Vagina (tissue), 2 donors: ENCODE data around the gene HCFC1. TPM values are rescaled to one million over a fixed set of nuclear protein-coding genes. Genes with fewer than 3 reads are reported as not detected.

Source experiments
- DNase-seq, 2 donors: peaks; one replicate each; pipeline ENCODE4 v3.0.0-alpha.2; 2017; ENCODE audit errors: extremely low spot score in 2 of 2
- H3K27ac ChIP-seq: fragments of 200-600 bp; sonication (generic); one replicate; pipeline ENCODE4 v1.5.1; 2019
- H3K27me3 ChIP-seq: fragments of 200-600 bp; sonication (generic); one replicate; pipeline ENCODE4 v1.5.1; 2019
- H3K36me3 ChIP-seq, 2 donors: fragments of 200-600 bp; sonication (generic); one replicate each; pipeline ENCODE4 v1.5.1; 2017 to 2019
- H3K4me1 ChIP-seq: fragments of 200-600 bp; sonication (generic); one replicate; pipeline ENCODE4 v1.5.1; 2019
- H3K4me3 ChIP-seq, 2 donors: fragments of 200-600 bp; sonication (generic); 1 replicate in 1 of 2; 2 replicates in 1 of 2; pipeline ENCODE4 v1.5.1; 2016 to 2019
- H3K9me3 ChIP-seq: fragments of 200-600 bp; sonication (generic); one replicate; pipeline ENCODE4 v1.5.1; 2019
- POLR2A ChIP-seq, 2 donors: fragments of 450-650 bp; IDR thresholded peaks; one replicate each; pipeline ENCODE4 v1.6.1; 2017; ENCODE audit warnings: antibody characterized with exemption in 2 of 2, mild to moderate bottlenecking in 2 of 2, moderate library complexity in 2 of 2
- POLR2AphosphoS5 ChIP-seq, 2 donors: sonication (generic); formaldehyde crosslinking; IDR thresholded peaks; one replicate each; pipeline ENCODE4 v1.9.0; 2017; ENCODE audit warnings: antibody characterized with exemption in 2 of 2, mild to moderate bottlenecking in 2 of 2, low read depth in 1 of 2; ENCODE audit not compliant: insufficient read depth in 1 of 2
- intact Hi-C: fragments of 100-400 bp; cut with DNase I; formaldehyde crosslinking; loops from one replicate; pipeline ENCODE4 v1.15.1; 2023
- total RNA-seq: library from RNA; depleted of rRNA; stranded (reverse); fragments of >200 nt; gene quantifications from one replicate; pipeline ENCODE4 v1.2.3, GENCODE V29; 2016
- TF ChIP-seq, protein P1 (sequence below), 3 experiments: fragments of 450-650 bp in 2 of 3; fragments of 200-600 bp in 1 of 3; sonication (generic) in 1 of 3; IDR thresholded peaks; one replicate each; pipeline ENCODE4 v1.5.1; 2017 to 2019; ENCODE audit warnings: antibody characterized with exemption in 3 of 3, mild to moderate bottlenecking in 2 of 3, moderate library complexity in 2 of 3

Gene HCFC1
- total RNA-seq, 1 donor from 2014 or later, result 38.8 TPM

DNA sequence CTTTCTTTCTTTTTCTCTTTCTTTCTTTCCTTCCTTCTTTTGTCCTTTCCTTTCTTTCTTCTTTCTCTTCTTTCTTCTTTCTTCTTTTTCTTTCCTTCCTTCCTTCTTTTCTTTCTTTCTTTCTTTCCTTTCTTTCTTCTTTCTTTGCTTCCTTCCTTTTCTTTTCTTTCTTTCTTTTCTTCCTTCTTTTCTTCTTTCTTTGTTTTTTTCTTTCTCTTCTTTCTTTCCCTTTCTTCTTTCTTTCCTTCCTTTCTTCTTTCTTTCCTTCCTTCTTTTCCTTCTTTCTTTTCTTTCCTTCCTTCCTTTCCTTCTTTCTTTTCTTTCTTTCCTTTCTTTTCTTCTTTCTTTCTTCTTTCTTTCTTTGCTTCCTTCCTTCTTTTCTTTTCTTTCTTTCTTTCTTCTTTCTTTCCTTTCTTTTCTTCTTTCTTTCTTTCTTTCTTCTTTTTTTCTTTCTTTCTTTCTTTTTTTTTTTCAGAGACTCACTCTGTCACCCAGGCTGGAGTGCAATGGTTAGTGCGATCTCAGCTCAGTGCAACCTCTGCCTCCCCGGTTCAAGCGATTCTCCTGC is 19.5 kb upstream of the HCFC1 start:
- no peaks in the 10 kb centered on the region for H3K4me1 ChIP-seq
- TF ChIP-seq POLR2AphosphoS5 (IDR thresholded peaks at IDR 0.05; ENCODE audit: insufficient read depth in 1 of 2, low read depth in 1 of 2), result no peak
- TF ChIP-seq, protein P1, sequence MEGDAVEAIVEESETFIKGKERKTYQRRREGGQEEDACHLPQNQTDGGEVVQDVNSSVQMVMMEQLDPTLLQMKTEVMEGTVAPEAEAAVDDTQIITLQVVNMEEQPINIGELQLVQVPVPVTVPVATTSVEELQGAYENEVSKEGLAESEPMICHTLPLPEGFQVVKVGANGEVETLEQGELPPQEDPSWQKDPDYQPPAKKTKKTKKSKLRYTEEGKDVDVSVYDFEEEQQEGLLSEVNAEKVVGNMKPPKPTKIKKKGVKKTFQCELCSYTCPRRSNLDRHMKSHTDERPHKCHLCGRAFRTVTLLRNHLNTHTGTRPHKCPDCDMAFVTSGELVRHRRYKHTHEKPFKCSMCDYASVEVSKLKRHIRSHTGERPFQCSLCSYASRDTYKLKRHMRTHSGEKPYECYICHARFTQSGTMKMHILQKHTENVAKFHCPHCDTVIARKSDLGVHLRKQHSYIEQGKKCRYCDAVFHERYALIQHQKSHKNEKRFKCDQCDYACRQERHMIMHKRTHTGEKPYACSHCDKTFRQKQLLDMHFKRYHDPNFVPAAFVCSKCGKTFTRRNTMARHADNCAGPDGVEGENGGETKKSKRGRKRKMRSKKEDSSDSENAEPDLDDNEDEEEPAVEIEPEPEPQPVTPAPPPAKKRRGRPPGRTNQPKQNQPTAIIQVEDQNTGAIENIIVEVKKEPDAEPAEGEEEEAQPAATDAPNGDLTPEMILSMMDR (IDR thresholded peaks at IDR 0.05), result no peak
- no peak for TF ChIP-seq POLR2A (IDR thresholded peaks at IDR 0.05)
- H3K27ac ChIP-seq, result no peak overlapping the region
- no peaks in the 10 kb centered on the region for H3K9me3 ChIP-seq
- no peak overlapping the region for H3K4me3 ChIP-seq
- no peaks in the 10 kb centered on the region for H3K27me3 ChIP-seq
- no peak for DNase-seq
- no peaks in the 10 kb centered on the region for H3K36me3 ChIP-seq
- intact Hi-C loops, result no loop called here

DNA sequence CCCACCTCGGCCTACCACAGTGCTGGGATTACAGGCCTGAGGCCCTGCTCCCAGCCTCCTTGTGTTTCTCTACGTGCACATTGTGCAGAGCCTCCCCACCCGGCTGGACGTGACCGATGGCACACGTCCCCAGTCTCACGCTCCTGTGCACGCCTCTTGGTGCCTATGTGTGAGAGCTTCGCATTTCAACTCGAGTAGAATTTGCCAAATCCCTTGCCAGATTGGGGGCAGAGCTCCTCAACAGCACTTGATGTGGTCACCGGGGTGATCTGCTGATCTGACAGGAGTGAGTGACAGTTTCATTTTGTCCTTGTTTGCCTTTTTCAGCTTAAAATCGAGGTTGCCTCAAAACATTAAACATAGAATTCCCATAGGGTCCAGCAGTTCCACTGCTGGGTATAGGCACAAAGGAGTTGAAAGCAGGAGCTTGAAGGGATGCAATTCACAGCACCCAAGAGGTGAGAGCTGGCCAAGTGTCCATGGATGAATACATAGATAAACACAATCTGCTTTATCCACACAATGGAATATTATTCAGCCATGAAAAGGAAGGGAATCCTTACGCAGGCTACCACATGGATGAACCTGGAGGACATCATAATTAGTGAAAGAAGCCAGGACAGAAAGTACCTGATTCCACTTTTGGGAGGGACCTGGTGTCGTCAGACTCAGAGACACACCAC is 18.5 kb upstream of the HCFC1 start:
- intact Hi-C loops, result no loop called here
- H3K4me3 ChIP-seq, result no peak overlapping the region
- peaks cover 2% of the 10 kb centered on the region for H3K4me1 ChIP-seq
- H3K27me3 ChIP-seq, result no peaks in the 10 kb centered on the region
- no peaks in the 10 kb centered on the region for H3K9me3 ChIP-seq
- no peak overlapping the region for H3K27ac ChIP-seq
- TF ChIP-seq, protein P1 (IDR thresholded peaks at IDR 0.05), result no peak
- TF ChIP-seq POLR2A (IDR thresholded peaks at IDR 0.05), result no peak
- no peak for TF ChIP-seq POLR2AphosphoS5 (IDR thresholded peaks at IDR 0.05; ENCODE audit: insufficient read depth in 1 of 2, low read depth in 1 of 2)
- no peaks in the 10 kb centered on the region for H3K36me3 ChIP-seq
- no peak for DNase-seq

DNA sequence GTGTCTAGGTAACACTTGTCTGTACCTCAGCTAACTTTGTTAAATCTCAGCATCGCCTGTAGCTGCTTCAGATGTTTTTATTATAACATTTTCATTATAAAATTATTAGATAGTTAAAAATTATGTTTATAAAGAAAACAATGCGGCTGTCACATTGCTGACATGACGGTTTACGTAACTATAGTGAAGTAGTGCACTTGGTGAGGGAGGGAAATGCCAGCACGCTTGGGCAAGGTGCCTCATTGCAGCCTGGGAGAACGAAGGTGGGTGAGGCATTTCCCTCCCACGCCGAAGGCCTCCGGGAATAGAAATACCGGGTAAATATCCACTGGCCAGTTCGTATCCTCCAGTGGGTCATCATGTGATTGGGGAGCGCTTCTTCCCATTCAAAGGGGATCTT is 16.9 kb upstream of the HCFC1 start:
- Histone ChIP-seq H3K9me3 (no peaks in the 10 kb centered on the region), H3K27ac (no peak overlapping the region)

DNA sequence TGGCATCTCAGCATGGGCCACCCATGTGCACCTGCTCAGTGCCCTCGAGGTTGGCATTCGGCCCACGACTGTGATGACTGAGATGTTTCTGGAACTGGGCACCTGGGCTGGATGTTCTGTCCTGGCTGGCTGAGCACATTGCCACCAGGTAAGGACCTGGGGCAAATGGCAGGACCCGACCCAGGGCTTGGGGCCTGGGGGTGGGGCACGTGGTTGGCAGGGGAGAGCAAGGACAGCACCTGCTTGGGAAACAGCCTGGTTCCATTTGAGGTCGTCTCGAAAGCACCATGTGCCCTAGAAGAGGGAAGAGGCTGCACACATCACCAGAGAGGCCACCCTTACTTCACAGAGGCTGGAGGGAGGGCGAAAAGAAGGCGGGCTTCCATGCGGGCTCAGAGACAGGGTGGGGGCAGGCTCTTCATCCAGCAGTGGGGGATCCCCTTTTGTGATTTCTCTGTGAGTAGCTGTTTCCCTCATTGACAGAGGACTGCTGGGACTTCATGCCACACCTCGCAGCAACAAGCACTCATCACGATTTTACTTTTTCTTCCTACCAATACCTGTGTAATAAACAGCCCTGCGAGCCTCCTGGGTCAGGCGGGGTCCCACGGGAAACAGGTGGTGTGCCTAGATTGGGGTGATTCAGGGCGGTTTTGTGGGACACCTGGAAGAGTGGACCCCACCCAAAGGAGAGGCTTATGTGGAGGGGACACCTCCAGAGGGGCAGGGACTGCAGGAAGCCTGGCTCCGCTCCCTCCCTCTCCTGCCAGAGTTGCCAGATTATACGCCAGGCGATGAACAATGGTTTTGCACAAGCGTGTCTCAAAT is 12.9 kb upstream of the HCFC1 start:
- H3K27me3 ChIP-seq, result no peaks in the 10 kb centered on the region
- H3K4me3 ChIP-seq, result no peak overlapping the region
- intact Hi-C loops, result no loop called here
- no peak for DNase-seq
- peaks cover 13% of the 10 kb centered on the region for H3K4me1 ChIP-seq
- TF ChIP-seq POLR2AphosphoS5 (IDR thresholded peaks at IDR 0.05; ENCODE audit: insufficient read depth in 1 of 2, low read depth in 1 of 2) (no peak), POLR2A (IDR thresholded peaks at IDR 0.05) (no peak)
- TF ChIP-seq, protein P1 (IDR thresholded peaks at IDR 0.05), result no peak
- H3K36me3 ChIP-seq, result no peaks in the 10 kb centered on the region
- H3K9me3 ChIP-seq, result no peaks in the 10 kb centered on the region
- H3K27ac ChIP-seq, result peak overlapping the region; percentile 68

More for the DNA sequence above, 16.9 kb upstream of the HCFC1 start:
- no peaks in the 10 kb centered on the region for H3K27me3 ChIP-seq
- TF ChIP-seq, protein P1 (IDR thresholded peaks at IDR 0.05), result no peak
- TF ChIP-seq POLR2AphosphoS5 (IDR thresholded peaks at IDR 0.05; ENCODE audit: insufficient read depth in 1 of 2, low read depth in 1 of 2), result no peak
- TF ChIP-seq POLR2A (IDR thresholded peaks at IDR 0.05), result no peak
- DNase-seq, result no peak
- no peaks in the 10 kb centered on the region for H3K36me3 ChIP-seq
- H3K4me3 ChIP-seq, result no peak overlapping the region
- intact Hi-C loops, result no loop called here
- H3K4me1 ChIP-seq, result peaks cover 13% of the 10 kb centered on the region
